Muscle of arm (tissue), 12 donors: ENCODE data around the gene ADNP2. TPM values are rescaled to one million over a fixed set of nuclear protein-coding genes. Genes with fewer than 3 reads are reported as not detected.

ENCODE experiments used
- DNase-seq: peaks from one replicate; pipeline ENCODE4 v3.0.0-alpha.2; 2013
- polyA plus RNA-seq, 12 donors: library from polyadenylated mRNA; unstranded; fragments of 120-200 nt; gene quantifications; one replicate each; pipeline ENCODE4 v1.2.1, GENCODE V29; 2013; ENCODE audit not compliant: insufficient read length in 12 of 12

ADNP2 gene
- polyA plus RNA-seq, 12 donors = 9.1 to 16.2 (median 11.7) TPM; not detected in 1

- no peak for DNase-seq
Observed at GRCh38 chr18:80187956-80188642, 79.0 kb downstream of the ADNP2 start.

GRCh38 chr18:80188643-80189530 is 79.8 kb downstream of the ADNP2 start:
- DNase-seq = no peak

GRCh38 chr18:80189531-80189865 is 80.4 kb downstream of the ADNP2 start:
- DNase-seq = no peak

Other genes starting within 250 kb of the ADNP2 start
- 10 to 100 TPM in 11 of 12 donors, not detected in 1; 17.4 to 27.9 (median 20.9) TPM for gene SLC66A2, start 157.6 kb upstream of the ADNP2 start, polyA plus RNA-seq
- gene HSBP1L1, start 144.6 kb upstream of the ADNP2 start, polyA plus RNA-seq = 10 to 100 TPM in 2 of 12 donors, 1 to 10 TPM in 9, not detected in 1; 3.3 to 22.2 (median 4.2) TPM
- gene TXNL4A, start 120.7 kb upstream of the ADNP2 start, polyA plus RNA-seq = 100 to 1,000 TPM in 2 of 12 donors, 10 to 100 TPM in 9, not detected in 1; 80.8 to 157 (median 95.8) TPM
- 10 to 100 TPM in 11 of 12 donors, not detected in 1; 16.3 to 38.8 (median 24.6) TPM for gene RBFA, start 74.8 kb upstream of the ADNP2 start, polyA plus RNA-seq
- gene PARD6G, start 138.3 kb downstream of the ADNP2 start, polyA plus RNA-seq = 10 to 100 TPM in 2 of 12 donors, 1 to 10 TPM in 8, not detected in 2; 4.0 to 15.9 (median 6.5) TPM